ENCODE measurements around the gene LAMA2. TPM values are rescaled to one million over a fixed set of nuclear protein-coding genes. Genes with fewer than 3 reads are reported as not detected.

LAMA2 gene
- total and polyA plus RNA-seq, 2 donors: 54.2 to 190 TPM

- 58% methylated on average over 2 of the region's 2 CpGs for WGBS
- Histone ChIP-seq H3K4me3 (ENCODE audit: low read depth, low read length) (no peak overlapping the region), H3K4me1 (ENCODE audit: insufficient read depth) (no peaks in the 10 kb centered on the region), H3K36me3 (ENCODE audit: insufficient read depth) (no peaks in the 10 kb centered on the region), H3K27ac (ENCODE audit: low read depth) (no peak overlapping the region)
- no peak for DNase-seq (ENCODE audit: extremely low spot score)
Measured at GRCh38 chr6:129356129-129356528, 473.2 kb downstream of the LAMA2 start.

- Histone ChIP-seq H3K36me3 (ENCODE audit: insufficient read depth) (no peaks in the 10 kb centered on the region), H3K4me3 (ENCODE audit: low read depth, low read length) (no peak overlapping the region), H3K4me1 (ENCODE audit: insufficient read depth) (no peaks in the 10 kb centered on the region), H3K27ac (ENCODE audit: low read depth) (no peak overlapping the region)
- WGBS: 49% methylated on average over 2 of the region's 2 CpGs
- no peak for DNase-seq (ENCODE audit: extremely low spot score)
Measured at GRCh38 chr6:129359811-129360681, 477.1 kb downstream of the LAMA2 start.

- no peak overlapping the region for H3K27ac ChIP-seq (ENCODE audit: low read depth)
- no peaks in the 10 kb centered on the region for H3K36me3 ChIP-seq (ENCODE audit: insufficient read depth)
- DNase-seq (ENCODE audit: extremely low spot score): no peak
- H3K4me1 ChIP-seq (ENCODE audit: insufficient read depth): no peaks in the 10 kb centered on the region
- WGBS: 94% methylated on average over 2 of the region's 2 CpGs
- no peak overlapping the region for H3K4me3 ChIP-seq (ENCODE audit: low read depth, low read length)
Measured at GRCh38 chr6:129360682-129360955, 477.7 kb downstream of the LAMA2 start.

- Histone ChIP-seq H3K36me3 (ENCODE audit: insufficient read depth) (no peaks in the 10 kb centered on the region), H3K27ac (ENCODE audit: low read depth) (no peak overlapping the region), H3K4me3 (ENCODE audit: low read depth, low read length) (no peak overlapping the region), H3K4me1 (ENCODE audit: insufficient read depth) (no peaks in the 10 kb centered on the region)
- 95% methylated on average over 3 of the region's 3 CpGs for WGBS
- no peak for DNase-seq (ENCODE audit: extremely low spot score)
Measured at GRCh38 chr6:129364037-129364436, 481.1 kb downstream of the LAMA2 start.

- H3K27ac ChIP-seq (ENCODE audit: low read depth): no peak overlapping the region
- H3K4me3 ChIP-seq (ENCODE audit: low read depth, low read length): no peak overlapping the region
- no peak for DNase-seq (ENCODE audit: extremely low spot score)
- WGBS: 83% methylated on average over 3 of the region's 3 CpGs
- H3K4me1 ChIP-seq (ENCODE audit: insufficient read depth): no peaks in the 10 kb centered on the region
- H3K36me3 ChIP-seq (ENCODE audit: insufficient read depth): no peaks in the 10 kb centered on the region
Measured at GRCh38 chr6:129364767-129365166, 481.8 kb downstream of the LAMA2 start.

- Histone ChIP-seq H3K4me3 (ENCODE audit: low read depth, low read length) (no peak overlapping the region), H3K36me3 (ENCODE audit: insufficient read depth) (no peaks in the 10 kb centered on the region), H3K4me1 (ENCODE audit: insufficient read depth) (no peaks in the 10 kb centered on the region), H3K27ac (ENCODE audit: low read depth) (no peak overlapping the region)
- no peak for DNase-seq (ENCODE audit: extremely low spot score)
- WGBS: 59% methylated on average over 1 of the region's 1 CpG
Measured at GRCh38 chr6:129368076-129368475, 485.1 kb downstream of the LAMA2 start.

GRCh38 chr6:129368970-129369369 lies 486.0 kb downstream of the LAMA2 start:
- Histone ChIP-seq H3K36me3 (ENCODE audit: insufficient read depth) (no peaks in the 10 kb centered on the region), H3K4me1 (ENCODE audit: insufficient read depth) (no peaks in the 10 kb centered on the region), H3K27ac (ENCODE audit: low read depth) (no peak overlapping the region), H3K4me3 (ENCODE audit: low read depth, low read length) (no peak overlapping the region)
- WGBS: 94% methylated on average over 2 of the region's 2 CpGs
- DNase-seq (ENCODE audit: extremely low spot score): no peak

- H3K4me1 ChIP-seq (ENCODE audit: insufficient read depth): no peaks in the 10 kb centered on the region
- H3K27ac ChIP-seq (ENCODE audit: low read depth): no peak overlapping the region
- no peak overlapping the region for H3K4me3 ChIP-seq (ENCODE audit: low read depth, low read length)
- 47% methylated on average over 5 of the region's 5 CpGs for WGBS
- no peaks in the 10 kb centered on the region for H3K36me3 ChIP-seq (ENCODE audit: insufficient read depth)
- no peak for DNase-seq (ENCODE audit: extremely low spot score)
Measured at GRCh38 chr6:129369737-129370136, 486.8 kb downstream of the LAMA2 start.

- no peaks in the 10 kb centered on the region for H3K36me3 ChIP-seq (ENCODE audit: insufficient read depth)
- H3K4me3 ChIP-seq (ENCODE audit: low read depth, low read length): no peak overlapping the region
- DNase-seq (ENCODE audit: extremely low spot score): peak; percentile 14
- H3K27ac ChIP-seq (ENCODE audit: low read depth): no peak overlapping the region
- 7% methylated on average over 9 of the region's 9 CpGs for WGBS
- H3K4me1 ChIP-seq (ENCODE audit: insufficient read depth): no peaks in the 10 kb centered on the region
Measured at GRCh38 chr6:129370268-129370916, 487.5 kb downstream of the LAMA2 start.

GRCh38 chr6:129381885-129382284 lies 498.9 kb downstream of the LAMA2 start:
- 61% methylated on average over 2 of the region's 2 CpGs for WGBS

GRCh38 chr6:129382916-129383315 lies 500.0 kb downstream of the LAMA2 start:
- H3K4me3 ChIP-seq (ENCODE audit: low read depth, low read length): no peak overlapping the region
- DNase-seq (ENCODE audit: extremely low spot score): no peak
- 95% methylated on average over 7 of the region's 7 CpGs for WGBS
- H3K36me3 ChIP-seq (ENCODE audit: insufficient read depth): peaks cover 2% of the 10 kb centered on the region
- no peaks in the 10 kb centered on the region for H3K4me1 ChIP-seq (ENCODE audit: insufficient read depth)
- H3K27ac ChIP-seq (ENCODE audit: low read depth): no peak overlapping the region

More at GRCh38 chr6:129381885-129382284, 498.9 kb downstream of the LAMA2 start:
- H3K4me1 ChIP-seq (ENCODE audit: insufficient read depth): no peaks in the 10 kb centered on the region
- peaks cover 2% of the 10 kb centered on the region for H3K36me3 ChIP-seq (ENCODE audit: insufficient read depth)
- no peak overlapping the region for H3K4me3 ChIP-seq (ENCODE audit: low read depth, low read length)
- DNase-seq (ENCODE audit: extremely low spot score): no peak
- H3K27ac ChIP-seq (ENCODE audit: low read depth): no peak overlapping the region

GRCh38 chr6:129385117-129385516 lies 502.2 kb downstream of the LAMA2 start:
- no peaks in the 10 kb centered on the region for H3K4me1 ChIP-seq (ENCODE audit: insufficient read depth)
- H3K4me3 ChIP-seq (ENCODE audit: low read depth, low read length): no peak overlapping the region
- H3K36me3 ChIP-seq (ENCODE audit: insufficient read depth): peaks cover 2% of the 10 kb centered on the region
- no peak for DNase-seq (ENCODE audit: extremely low spot score)
- 90% methylated on average over 1 of the region's 1 CpG for WGBS
- H3K27ac ChIP-seq (ENCODE audit: low read depth): no peak overlapping the region

GRCh38 chr6:129390900-129391299 lies 508.0 kb downstream of the LAMA2 start:
- Histone ChIP-seq H3K27ac (ENCODE audit: low read depth) (no peak overlapping the region), H3K4me3 (ENCODE audit: low read depth, low read length) (no peak overlapping the region), H3K36me3 (ENCODE audit: insufficient read depth) (no peaks in the 10 kb centered on the region), H3K4me1 (ENCODE audit: insufficient read depth) (no peaks in the 10 kb centered on the region)
- DNase-seq (ENCODE audit: extremely low spot score): no peak
- 74% methylated on average over 2 of the region's 2 CpGs for WGBS

- Histone ChIP-seq H3K4me3 (ENCODE audit: low read depth, low read length) (no peak overlapping the region), H3K27ac (ENCODE audit: low read depth) (no peak overlapping the region), H3K36me3 (ENCODE audit: insufficient read depth) (no peaks in the 10 kb centered on the region), H3K4me1 (ENCODE audit: insufficient read depth) (no peaks in the 10 kb centered on the region)
- no peak for DNase-seq (ENCODE audit: extremely low spot score)
- 76% methylated on average over 2 of the region's 2 CpGs for WGBS
Measured at GRCh38 chr6:129393654-129394053, 510.7 kb downstream of the LAMA2 start.

Data from urinary bladder (tissue), 4 donors.